H1 (cell line): Measurements from ENCODE around the gene OGFOD1.

ENCODE experiments used
- CHD2 ChIP-seq: IDR thresholded peaks from 2 replicates; pipeline ENCODE4 v1.6.1; 2012; ENCODE audit warnings: low read length, improper control_type of control experiment
- GABPA ChIP-seq: IDR thresholded peaks from 2 replicates; pipeline ENCODE4 v1.6.1; 2011; ENCODE audit warnings: mild to moderate bottlenecking, low read length, moderate library complexity, borderline replicate concordance; ENCODE audit not compliant: insufficient read depth
- JUND ChIP-seq: IDR thresholded peaks from 2 replicates; pipeline ENCODE4 v1.6.1; 2011; ENCODE audit warnings: mild to moderate bottlenecking, improper control_type of control experiment, low read length
- KDM5A ChIP-seq: fragments of 200-600 bp; IDR thresholded peaks from 2 replicates; pipeline ENCODE4 v1.7.1; 2012; ENCODE audit warnings: mild to moderate bottlenecking, low read length, inconsistent platforms, mixed read lengths
- MAFK ChIP-seq: IDR thresholded peaks from 2 replicates; pipeline ENCODE4 v1.6.1; 2012; ENCODE audit warnings: low read depth, mild to moderate bottlenecking, improper control_type of control experiment, low read length
- POLR2A ChIP-seq, 2 experiments: IDR thresholded peaks; 1 replicate in 1 of 2; 2 replicates in 1 of 2; pipeline ENCODE4 v1.6.1; 2011; ENCODE audit warnings: low read depth in 2 of 2, low read length in 2 of 2, mild to moderate bottlenecking in 2 of 2; ENCODE audit errors: control extremely low read depth in 1 of 2
- SUZ12 ChIP-seq: fragments of 200-600 bp; sonication (generic); IDR thresholded peaks from 2 replicates; pipeline ENCODE4 v1.6.1; 2012; ENCODE audit warnings: mild to moderate bottlenecking, inconsistent platforms, low read length, moderate library complexity, mixed read lengths
- TF ChIP-seq, protein P1 (sequence below), 3 experiments: IDR thresholded peaks; 1 replicate in 2 of 3; 2 replicates in 1 of 3; pipeline versions ENCODE4 v1.5.1 to v1.6.1; 2011; ENCODE audit warnings: low read length in 3 of 3, mild to moderate bottlenecking in 3 of 3, inconsistent platforms in 2 of 3, low read depth in 1 of 3, moderate library complexity in 1 of 3; ENCODE audit not compliant: insufficient read depth in 1 of 3; ENCODE audit errors: control extremely low read depth in 1 of 3
- TF ChIP-seq, protein P2 (sequence below): IDR thresholded peaks from 2 replicates; pipeline ENCODE4 v1.6.1; 2012; ENCODE audit warnings: inconsistent platforms

DNA sequence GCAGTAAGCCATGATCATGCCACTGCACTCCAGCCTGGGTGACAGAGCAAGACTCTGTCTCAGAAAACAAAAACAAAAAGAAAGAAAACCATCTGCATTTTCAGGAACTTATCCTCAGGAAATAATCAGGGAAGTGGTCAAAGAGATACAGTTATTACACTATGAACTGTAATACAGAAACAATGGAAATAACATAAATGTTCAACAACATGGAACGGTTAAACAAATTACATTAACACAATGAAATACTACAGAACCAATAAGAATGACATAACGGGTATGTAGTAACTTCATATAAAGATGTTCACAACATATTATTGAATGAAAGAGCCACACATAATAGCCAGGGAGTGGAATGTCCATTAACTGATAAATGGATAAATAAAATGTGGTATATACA is 61.7 kb downstream of the OGFOD1 start:
- TF ChIP-seq JUND: no peak
- TF ChIP-seq MAFK: no peak
- no peak for TF ChIP-seq POLR2A (IDR thresholded peaks at IDR 0.05; ENCODE audit: control extremely low read depth in 1 of 2, low read depth in 2 of 2, low read length in 2 of 2)
- TF ChIP-seq SUZ12: no peak
- TF ChIP-seq, protein P1, sequence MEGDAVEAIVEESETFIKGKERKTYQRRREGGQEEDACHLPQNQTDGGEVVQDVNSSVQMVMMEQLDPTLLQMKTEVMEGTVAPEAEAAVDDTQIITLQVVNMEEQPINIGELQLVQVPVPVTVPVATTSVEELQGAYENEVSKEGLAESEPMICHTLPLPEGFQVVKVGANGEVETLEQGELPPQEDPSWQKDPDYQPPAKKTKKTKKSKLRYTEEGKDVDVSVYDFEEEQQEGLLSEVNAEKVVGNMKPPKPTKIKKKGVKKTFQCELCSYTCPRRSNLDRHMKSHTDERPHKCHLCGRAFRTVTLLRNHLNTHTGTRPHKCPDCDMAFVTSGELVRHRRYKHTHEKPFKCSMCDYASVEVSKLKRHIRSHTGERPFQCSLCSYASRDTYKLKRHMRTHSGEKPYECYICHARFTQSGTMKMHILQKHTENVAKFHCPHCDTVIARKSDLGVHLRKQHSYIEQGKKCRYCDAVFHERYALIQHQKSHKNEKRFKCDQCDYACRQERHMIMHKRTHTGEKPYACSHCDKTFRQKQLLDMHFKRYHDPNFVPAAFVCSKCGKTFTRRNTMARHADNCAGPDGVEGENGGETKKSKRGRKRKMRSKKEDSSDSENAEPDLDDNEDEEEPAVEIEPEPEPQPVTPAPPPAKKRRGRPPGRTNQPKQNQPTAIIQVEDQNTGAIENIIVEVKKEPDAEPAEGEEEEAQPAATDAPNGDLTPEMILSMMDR (IDR thresholded peaks at IDR 0.05; ENCODE audit: control extremely low read depth in 1 of 3, insufficient read depth in 1 of 3, low read depth in 1 of 3, low read length in 3 of 3): no peak
- TF ChIP-seq CHD2: no peak
- TF ChIP-seq, protein P2, sequence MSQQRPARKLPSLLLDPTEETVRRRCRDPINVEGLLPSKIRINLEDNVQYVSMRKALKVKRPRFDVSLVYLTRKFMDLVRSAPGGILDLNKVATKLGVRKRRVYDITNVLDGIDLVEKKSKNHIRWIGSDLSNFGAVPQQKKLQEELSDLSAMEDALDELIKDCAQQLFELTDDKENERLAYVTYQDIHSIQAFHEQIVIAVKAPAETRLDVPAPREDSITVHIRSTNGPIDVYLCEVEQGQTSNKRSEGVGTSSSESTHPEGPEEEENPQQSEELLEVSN: no peak
- TF ChIP-seq KDM5A: no peak
- no peak for TF ChIP-seq GABPA
